ENCODE measurements around the gene FRMD3.

Gene FRMD3

DNA sequence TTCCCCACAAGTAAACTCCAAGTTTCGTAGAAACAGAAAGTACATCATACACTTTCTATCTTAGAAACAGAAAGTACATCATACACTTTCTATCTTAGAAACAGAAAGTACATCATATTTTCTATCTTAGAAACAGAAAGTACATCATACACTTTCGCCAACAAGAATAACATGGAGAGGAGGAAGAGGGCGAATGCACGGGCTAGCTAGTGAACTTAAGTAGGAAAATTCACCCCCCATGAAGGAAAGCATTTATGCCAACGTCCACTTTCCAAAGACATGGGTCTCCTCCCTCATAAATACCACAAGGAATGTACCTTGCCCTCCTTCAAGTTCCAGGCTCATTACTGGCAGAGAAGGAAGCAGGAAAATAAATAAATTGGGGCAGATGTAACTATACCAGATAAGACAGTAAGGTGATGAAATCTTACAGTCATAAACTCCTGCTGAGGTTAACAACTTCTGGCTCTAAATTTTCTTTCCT is 64.7 kb downstream of the FRMD3 start:
- DNase-seq (ENCODE audit: low read depth in 2 of 2), result no peak

DNA sequence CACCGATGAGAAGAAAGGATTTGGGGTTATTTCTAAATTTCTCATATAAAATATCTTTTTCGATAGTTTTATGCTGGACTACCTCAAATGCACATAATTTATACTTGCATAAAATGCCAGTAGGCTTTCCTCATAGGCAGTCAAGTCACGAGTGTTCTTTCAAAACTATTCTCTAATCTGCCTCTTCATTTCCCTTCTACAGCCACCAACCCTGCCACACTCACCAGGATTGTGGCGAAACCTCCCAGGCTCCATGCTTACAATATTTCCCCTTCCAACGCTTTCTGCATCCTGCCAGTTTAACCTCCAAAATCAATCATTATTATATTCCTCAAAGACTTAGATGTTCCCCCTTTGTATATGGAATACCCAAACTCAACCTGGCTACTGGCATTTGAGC is 65.4 kb downstream of the FRMD3 start:
- DNase-seq (ENCODE audit: low read depth in 2 of 2), result no peak

DNA sequence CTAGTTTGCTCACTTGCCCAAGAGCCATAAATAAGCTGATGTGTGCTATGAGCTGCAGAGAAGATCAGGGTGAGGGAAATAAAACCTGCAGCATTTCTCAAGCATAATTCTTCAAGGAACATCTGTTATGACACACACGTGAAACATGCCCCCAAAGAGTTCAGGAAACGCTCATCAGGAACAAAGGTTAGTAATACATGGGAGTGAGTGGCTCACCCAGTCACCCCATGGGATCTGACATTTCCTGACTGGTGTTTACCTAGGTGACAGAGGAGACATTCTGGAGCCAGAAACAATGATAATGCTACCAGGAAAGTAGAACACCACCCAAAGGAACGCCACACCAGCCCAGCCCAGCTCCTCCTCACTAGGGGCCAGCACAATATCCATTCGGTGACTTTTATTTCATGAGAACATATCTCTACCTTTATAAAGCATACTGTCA is 66.0 kb downstream of the FRMD3 start:
- DNase-seq (ENCODE audit: low read depth in 2 of 2), result no peak

DNA sequence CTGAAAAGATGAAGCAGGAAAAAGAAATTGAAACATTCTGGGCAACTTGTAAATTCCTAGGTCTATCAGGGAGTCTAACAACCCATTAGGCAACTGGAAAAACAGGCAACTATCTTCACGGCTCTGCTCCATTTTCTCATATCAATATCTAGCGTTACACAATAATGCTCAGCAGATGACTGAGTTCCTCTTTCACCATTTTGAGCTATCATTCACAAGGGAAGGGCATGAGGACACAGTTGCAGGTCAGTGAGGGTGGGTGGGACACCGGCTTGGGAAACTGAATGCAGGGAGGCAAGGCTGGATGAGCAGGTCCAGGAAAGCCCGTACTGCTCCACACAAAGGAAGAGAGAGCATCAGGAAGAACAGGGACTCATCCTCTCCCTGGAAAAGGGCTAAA is 67.0 kb downstream of the FRMD3 start:
- no peak for DNase-seq (ENCODE audit: low read depth in 2 of 2)

DNA sequence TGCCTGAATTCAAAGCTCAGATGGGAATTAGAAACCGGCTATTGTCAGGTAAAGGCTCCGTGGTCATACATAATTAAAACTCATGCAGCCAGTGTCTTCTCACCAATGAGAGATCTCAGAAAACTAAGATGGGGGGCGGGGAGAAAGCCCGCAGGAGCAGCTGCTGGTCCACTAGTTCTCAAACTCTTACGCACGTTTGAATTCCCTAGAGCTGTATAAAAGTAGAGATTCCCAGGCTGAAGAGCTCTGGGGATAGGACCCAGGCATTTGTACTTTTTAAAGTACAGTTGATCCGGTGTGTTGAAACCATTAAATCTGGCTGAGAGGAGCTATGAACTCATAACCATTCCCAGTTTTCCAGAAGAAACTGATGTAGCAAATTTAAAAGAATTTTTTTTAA is 68.5 kb downstream of the FRMD3 start:
- DNase-seq (ENCODE audit: low read depth in 2 of 2), result no peak

- no peak for DNase-seq (ENCODE audit: low read depth in 2 of 2)
Measured at GRCh38 chr9:83468821-83469220, 69.4 kb downstream of the FRMD3 start.

GRCh38 chr9:83466877-83467276 is 71.3 kb downstream of the FRMD3 start:
- DNase-seq (ENCODE audit: low read depth in 2 of 2), result no peak

GRCh38 chr9:83466351-83466750 is 71.8 kb downstream of the FRMD3 start:
- no peak for DNase-seq (ENCODE audit: low read depth in 2 of 2)

DNA sequence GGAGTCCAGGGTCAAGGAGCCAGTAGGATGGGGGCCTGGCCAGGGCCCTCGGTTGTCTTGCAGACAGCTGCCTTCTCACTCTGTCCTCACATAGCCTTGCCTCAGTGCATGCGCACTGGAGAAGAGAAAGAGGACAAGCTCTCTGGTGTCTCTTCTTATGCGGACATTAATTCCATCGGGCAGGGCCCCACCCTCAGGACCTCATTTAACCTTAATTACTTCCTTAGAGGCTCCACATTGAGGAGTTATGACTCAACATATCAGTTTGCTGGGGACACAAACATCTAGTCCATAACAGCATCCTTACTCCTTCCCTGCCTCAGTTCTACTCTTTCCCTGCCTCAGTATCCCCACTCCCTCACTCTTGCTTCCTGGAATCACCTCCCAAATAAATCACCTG is 78.4 kb downstream of the FRMD3 start:
- DNase-seq (ENCODE audit: low read depth in 2 of 2), result no peak

DNA sequence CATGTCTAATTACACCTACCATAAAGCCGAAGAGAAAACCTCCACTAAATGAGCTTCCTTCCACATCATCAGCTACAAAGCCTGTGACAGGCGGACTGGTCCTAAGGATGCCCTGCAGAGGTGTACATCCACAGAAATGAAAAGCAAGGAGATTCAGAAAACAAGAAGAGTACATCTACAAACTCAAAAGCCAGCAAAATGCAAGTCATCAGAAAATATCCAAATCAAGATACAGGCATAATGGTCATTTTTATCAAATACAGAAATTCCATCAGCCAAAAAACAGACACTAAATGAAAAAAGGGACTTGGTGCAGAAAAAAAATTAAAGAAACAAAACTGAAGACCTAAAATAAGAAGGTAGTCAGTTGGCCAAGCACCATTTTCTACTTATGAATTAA is 79.7 kb downstream of the FRMD3 start:
- no peak for DNase-seq (ENCODE audit: low read depth in 2 of 2)

- DNase-seq (ENCODE audit: low read depth in 2 of 2), result no peak
Measured at GRCh38 chr9:83457005-83457404, 81.2 kb downstream of the FRMD3 start.

- DNase-seq (ENCODE audit: low read depth in 2 of 2), result no peak
Measured at GRCh38 chr9:83456226-83456625, 82.0 kb downstream of the FRMD3 start.

- DNase-seq (ENCODE audit: low read depth in 2 of 2), result no peak
Measured at GRCh38 chr9:83454076-83454475, 84.1 kb downstream of the FRMD3 start.

GRCh38 chr9:83451308-83451707 is 86.9 kb downstream of the FRMD3 start:
- DNase-seq (ENCODE audit: low read depth in 2 of 2), result no peak

GRCh38 chr9:83449983-83450382 is 88.2 kb downstream of the FRMD3 start:
- no peak for DNase-seq (ENCODE audit: low read depth in 2 of 2)

GRCh38 chr9:83449166-83449565 is 89.0 kb downstream of the FRMD3 start:
- DNase-seq (ENCODE audit: low read depth in 2 of 2), result no peak

GRCh38 chr9:83448626-83449025 is 89.6 kb downstream of the FRMD3 start:
- DNase-seq (ENCODE audit: low read depth in 2 of 2), result no peak

DNA sequence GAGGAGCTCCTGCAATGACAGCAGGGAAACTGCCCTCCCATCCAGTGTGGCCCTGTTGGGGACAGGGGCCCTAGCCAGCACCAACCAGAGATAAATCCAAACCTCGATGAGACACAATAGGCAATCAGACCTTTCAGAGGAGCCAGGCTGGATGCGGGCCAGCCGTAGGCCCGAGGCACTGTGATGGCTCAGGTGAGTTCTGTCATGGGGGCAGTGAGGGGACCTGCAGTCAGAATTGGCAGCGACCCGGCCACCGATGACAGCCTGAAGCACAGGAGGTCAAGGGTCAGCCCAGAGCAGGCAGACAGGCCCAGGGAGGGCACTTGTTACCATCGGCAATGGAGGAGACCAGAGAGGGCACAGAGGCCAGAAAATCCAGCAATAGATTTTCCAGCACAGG is 90.8 kb downstream of the FRMD3 start:
- DNase-seq (ENCODE audit: low read depth in 2 of 2), result no peak

DNA sequence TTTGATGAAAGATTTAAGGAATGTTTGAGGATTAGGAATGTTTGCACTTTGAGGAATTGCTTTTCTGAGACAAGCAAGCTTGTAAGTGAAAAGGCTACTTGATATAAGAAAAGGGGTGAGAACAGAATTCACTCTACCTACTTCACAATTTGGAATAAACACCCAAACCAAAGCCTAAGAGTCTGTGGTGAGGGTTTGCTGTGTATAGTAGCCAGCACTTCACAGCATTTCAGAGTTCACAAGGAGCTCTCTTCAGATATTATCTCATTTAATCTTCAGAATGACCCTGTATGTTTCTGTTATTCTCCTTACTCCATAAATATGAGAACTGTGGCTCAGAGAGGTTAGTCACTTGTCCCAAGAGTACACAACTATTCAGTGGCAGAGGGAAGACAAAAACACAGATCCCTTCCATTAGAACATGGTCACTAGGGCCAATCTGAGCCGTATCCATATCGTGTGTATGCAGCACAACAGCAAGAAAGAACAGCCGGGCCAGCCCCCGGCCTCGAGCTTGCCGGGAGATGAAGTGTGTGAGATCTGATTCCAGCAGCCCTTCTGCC is 92.4 kb downstream of the FRMD3 start:
- DNase-seq (ENCODE audit: low read depth in 2 of 2), result no peak

DNA sequence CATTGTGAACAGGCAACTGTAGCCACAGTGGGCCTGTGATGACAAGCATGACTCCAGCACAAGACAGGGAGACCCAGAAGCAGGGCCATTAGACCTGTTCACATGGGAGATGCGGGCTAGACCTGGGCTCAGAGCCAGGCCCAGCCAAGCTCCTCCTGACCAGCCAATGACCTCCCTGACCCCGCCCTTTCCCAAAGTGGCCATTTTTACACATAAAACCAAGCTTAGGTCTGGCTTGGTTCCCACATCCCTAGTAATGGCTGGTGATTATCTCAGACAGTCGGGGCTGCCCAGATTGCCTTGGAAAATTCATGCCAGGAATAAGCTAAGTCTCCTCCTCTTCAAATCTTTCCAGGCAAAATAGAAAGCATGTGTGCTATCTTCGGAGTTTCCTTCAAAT is 94.1 kb downstream of the FRMD3 start:
- no peak for DNase-seq (ENCODE audit: low read depth in 2 of 2)

DNA sequence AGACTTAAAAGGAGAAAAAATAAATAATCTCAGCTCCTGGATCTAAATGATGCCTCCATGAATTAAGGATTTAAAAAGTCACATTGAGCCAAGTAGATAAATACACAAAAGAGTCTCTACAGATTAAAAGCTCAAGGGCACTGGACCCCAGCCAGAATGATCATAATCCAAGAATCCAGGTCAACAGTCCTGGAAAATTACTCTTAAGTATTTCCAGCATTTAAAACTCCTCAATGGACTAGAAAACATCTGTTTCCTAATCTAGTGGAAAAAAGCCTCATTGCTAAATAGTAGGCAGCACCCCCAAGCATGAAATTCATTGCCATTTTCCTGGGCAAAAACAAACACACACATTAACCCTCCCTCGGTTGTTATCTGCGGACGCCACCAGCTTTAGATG is 96.8 kb downstream of the FRMD3 start:
- DNase-seq (ENCODE audit: low read depth in 2 of 2), result no peak

GRCh38 chr9:83440641-83441040 is 97.6 kb downstream of the FRMD3 start:
- no peak for DNase-seq (ENCODE audit: low read depth in 2 of 2)

GRCh38 chr9:83435301-83435700 is 102.9 kb downstream of the FRMD3 start:
- no peak for DNase-seq (ENCODE audit: low read depth in 2 of 2)

DNA sequence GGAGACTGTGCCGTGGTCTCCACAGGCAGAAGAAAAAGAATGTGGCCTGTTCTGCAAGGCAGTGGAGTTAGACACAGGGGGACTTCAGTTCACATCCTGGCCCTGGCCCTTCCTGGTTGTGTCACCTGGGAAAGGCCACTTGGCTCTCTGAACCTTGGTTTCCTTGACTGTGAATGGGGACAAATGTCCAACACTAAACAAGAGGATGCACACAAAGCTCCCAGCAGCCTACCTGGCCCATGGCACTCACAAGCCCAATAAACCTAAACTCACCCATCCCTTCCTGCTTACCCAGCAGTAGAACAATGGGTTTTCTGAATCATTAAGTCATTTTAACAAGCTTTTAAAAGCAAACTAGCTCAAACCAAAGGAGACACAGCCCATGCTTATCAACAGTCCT is 103.9 kb downstream of the FRMD3 start:
- DNase-seq (ENCODE audit: low read depth in 2 of 2), result no peak
